ENCODE measurements around the gene PSMD6.

GRCh38 chr3:63961891-63962290 lies 61.4 kb downstream of the PSMD6 start:
- TF ChIP-seq YY1 (IDR thresholded peaks at IDR 0.05; ENCODE audit: insufficient read depth, insufficient read length) (no peak), ZNF274 (IDR thresholded peaks at IDR 0.05; ENCODE audit: low read depth, low read length) (no peak), SUZ12 (IDR thresholded peaks at IDR 0.05; ENCODE audit: extremely low read depth, insufficient read depth, insufficient read length) (no peak)

Data from NT2/D1 (cell line).